Left ventricle myocardium inferior (tissue), 1 donor: ENCODE measurements around the gene LENEP. TPM values are rescaled to one million over a fixed set of nuclear protein-coding genes. Genes with fewer than 3 reads are reported as not detected.

ENCODE experiments used
- DNase-seq: peaks from one replicate; pipeline ENCODE4 v3.0.0-alpha.2; 2020
- H3K27ac ChIP-seq: fragments of 200-600 bp; replicated peaks from 2 replicates; pipeline ENCODE4 v1.8.0; 2021
- H3K27me3 ChIP-seq: fragments of 200-600 bp; 2 replicates; pipeline ENCODE4 v1.8.0; 2021; ENCODE audit warnings: low read depth
- H3K36me3 ChIP-seq: fragments of 200-600 bp; 2 replicates; pipeline ENCODE4 v1.8.0; 2021
- H3K4me1 ChIP-seq: fragments of 200-600 bp; 2 replicates; pipeline ENCODE4 v1.8.0; 2021
- H3K4me3 ChIP-seq: fragments of 200-600 bp; 2 replicates; pipeline ENCODE4 v1.8.0; 2021; ENCODE audit warnings: mild to moderate bottlenecking, moderate library complexity
- H3K9me3 ChIP-seq: fragments of 200-600 bp; replicated peaks from 2 replicates; pipeline ENCODE4 v1.8.0; 2021
- CTCF ChIP-seq: fragments of 200-600 bp; IDR thresholded peaks from 2 replicates; pipeline ENCODE4 v1.8.0; 2021; ENCODE audit warnings: antibody characterized with exemption, mild to moderate bottlenecking, borderline replicate concordance
- intact Hi-C: fragments of 100-400 bp; cut with micrococcal nuclease; formaldehyde crosslinking; loops from one replicate; pipeline ENCODE4 v1.11.0; 2022
- total RNA-seq: library from RNA; stranded (reverse); fragmentation: NEBNext Ultra II Directional; extraction: Animal tissue kit (Norgen Biotek cat#: 25700); gene quantifications from one replicate; pipeline ENCODE4 v1.2.1, GENCODE V29; 2021
- donor health status: DM: no; HTN: yes; CAD: no; lungs with severe emphysema.

LENEP gene
- total RNA-seq, 1 donor from 2014 or later, result not detected

- Histone ChIP-seq H3K36me3 (no peaks in the 10 kb centered on the region), H3K4me1 (peaks cover 87% of the 10 kb centered on the region), H3K27me3 (no peaks in the 10 kb centered on the region), H3K27ac (peak overlapping the region; percentile 95), H3K4me3 (peak overlapping the region; percentile 95), H3K9me3 (no peaks in the 10 kb centered on the region)
- intact Hi-C loops, result no loop called here
- TF ChIP-seq CTCF, result no peak
- peak; percentile 81 for DNase-seq
These were observed 12.0 kb downstream of the LENEP start for GRCh38 chr1:155005076-155006011.

- peak overlapping the region; percentile 45 for H3K4me3 ChIP-seq
- H3K36me3 ChIP-seq, result no peaks in the 10 kb centered on the region
- no peaks in the 10 kb centered on the region for H3K9me3 ChIP-seq
- no peak for DNase-seq
- H3K4me1 ChIP-seq, result peaks cover 91% of the 10 kb centered on the region
- no peak for TF ChIP-seq CTCF
- peak overlapping the region; percentile 95 for H3K27ac ChIP-seq
- H3K27me3 ChIP-seq, result no peaks in the 10 kb centered on the region
- intact Hi-C loops, result no loop called here
These were observed 13.3 kb downstream of the LENEP start for GRCh38 chr1:155006601-155007101.

DNA sequence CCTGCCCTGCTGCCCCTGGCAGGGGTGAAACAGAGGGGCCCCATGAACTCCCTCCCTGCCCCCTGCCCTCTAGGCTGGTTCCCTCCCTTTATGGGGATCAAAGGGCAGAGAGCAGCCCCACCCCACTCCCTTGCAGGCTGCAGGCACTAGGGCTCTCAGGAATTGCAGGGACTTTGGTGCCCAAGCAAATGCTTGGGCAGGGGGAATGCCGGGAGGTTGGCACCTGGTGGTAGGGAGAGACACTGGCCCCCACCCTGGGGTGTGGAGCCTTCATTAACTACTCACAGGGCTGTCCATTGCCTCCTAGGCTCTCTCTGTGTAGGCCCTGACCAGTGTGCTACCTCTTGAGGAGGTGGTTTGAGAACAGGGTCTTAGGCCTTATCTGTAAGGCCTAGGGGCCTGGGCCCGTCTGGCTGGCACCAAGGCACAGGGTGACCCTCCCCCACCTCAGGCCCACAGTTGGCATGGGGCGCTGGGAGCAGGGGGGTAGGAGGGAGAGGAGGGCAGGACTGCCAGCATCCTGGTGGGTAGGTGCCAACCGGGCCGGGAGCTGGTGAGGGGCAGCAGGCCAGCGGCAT is 14.0 kb downstream of the LENEP start:
- Histone ChIP-seq H3K4me3 (peak overlapping the region; percentile 45), H3K27me3 (no peaks in the 10 kb centered on the region), H3K27ac (peak overlapping the region; percentile 95), H3K36me3 (no peaks in the 10 kb centered on the region), H3K9me3 (no peaks in the 10 kb centered on the region), H3K4me1 (peaks cover 96% of the 10 kb centered on the region)
- peak; percentile 73 for DNase-seq
- intact Hi-C loops, result no loop called here
- TF ChIP-seq CTCF, result no peak

GRCh38 chr1:155008015-155008941 is 14.9 kb downstream of the LENEP start:
- no peak for TF ChIP-seq CTCF
- Histone ChIP-seq H3K9me3 (no peaks in the 10 kb centered on the region), H3K4me3 (peak overlapping the region; percentile 45), H3K36me3 (no peaks in the 10 kb centered on the region), H3K4me1 (peaks cover 98% of the 10 kb centered on the region), H3K27ac (peak overlapping the region; percentile 95), H3K27me3 (no peaks in the 10 kb centered on the region)
- intact Hi-C loops, result no loop called here
- DNase-seq, result peak; percentile 49

DNA sequence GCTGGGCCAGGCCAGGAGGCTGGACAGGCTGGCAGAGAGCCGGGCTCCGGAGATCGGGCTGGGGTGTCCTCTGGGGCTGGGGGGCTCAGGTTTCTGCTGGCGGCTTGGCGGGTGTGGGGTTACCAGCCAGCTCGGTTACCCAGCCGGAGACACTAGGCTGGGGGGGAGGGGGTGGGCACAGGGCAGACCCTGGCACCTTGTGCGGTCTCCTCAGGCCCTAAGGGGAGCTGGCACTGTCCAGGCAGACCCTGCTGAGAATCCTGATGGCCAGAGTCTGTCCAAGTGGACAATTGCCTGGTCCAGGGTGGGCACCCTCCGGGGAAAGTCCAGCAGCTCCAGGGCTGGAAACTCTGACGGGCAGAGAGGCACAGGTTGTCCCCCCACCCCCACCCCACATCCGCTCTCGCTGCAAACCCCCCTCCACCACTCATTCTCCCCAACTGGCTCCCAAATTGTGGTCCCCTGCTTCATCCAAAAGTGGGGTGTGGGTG is 15.9 kb downstream of the LENEP start:
- Histone ChIP-seq H3K4me1 (peaks cover 96% of the 10 kb centered on the region), H3K9me3 (no peaks in the 10 kb centered on the region), H3K4me3 (peak overlapping the region; percentile 45), H3K27ac (peak overlapping the region; percentile 95), H3K27me3 (no peaks in the 10 kb centered on the region), H3K36me3 (peaks cover 4% of the 10 kb centered on the region)
- intact Hi-C loops, result no loop called here
- no peak for DNase-seq
- TF ChIP-seq CTCF, result no peak
